Gastrocnemius medialis (tissue), 4 donors: ENCODE measurements around the gene GSG1L2.

Experiments
- CTCF ChIP-seq, 5 experiments: fragments of 450-650 bp in 3 of 5; fragments of 200-600 bp in 2 of 5; sonication (generic) in 2 of 5; IDR thresholded peaks in 4 of 5; conservative IDR thresholded peaks in 1 of 5; 1 replicate in 4 of 5; 2 replicates in 1 of 5; pipeline ENCODE4 v1.5.1; 2016 to 2019; ENCODE audit warnings: antibody characterized with exemption in 5 of 5, mild to moderate bottlenecking in 3 of 5, moderate library complexity in 3 of 5
- POLR2A ChIP-seq, 2 donors: fragments of 450-650 bp; IDR thresholded peaks; one replicate each; pipeline ENCODE4 v1.6.1; 2017; ENCODE audit warnings: antibody characterized with exemption in 2 of 2, mild to moderate bottlenecking in 2 of 2, moderate library complexity in 2 of 2

DNA sequence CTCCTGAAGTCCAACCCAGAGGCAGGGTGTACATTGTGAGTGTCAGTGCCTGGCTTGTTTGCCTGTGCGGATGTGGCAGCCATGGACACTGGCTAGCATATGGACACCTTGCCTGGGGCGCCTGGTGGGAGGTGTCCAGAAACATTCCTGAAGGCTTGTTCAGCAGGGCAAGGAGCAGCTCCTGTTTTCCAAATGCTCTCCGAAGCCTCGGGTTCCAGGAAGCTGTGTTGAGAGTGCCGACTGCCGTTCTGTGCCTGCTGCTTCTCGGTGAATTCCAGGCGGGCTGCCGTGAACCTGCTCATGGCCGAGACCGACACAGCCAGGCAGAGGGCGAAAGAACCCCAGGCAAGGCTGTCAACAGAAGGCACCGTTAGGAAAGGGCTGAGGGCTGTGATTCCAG is 19.6 kb downstream of the GSG1L2 start:
- TF ChIP-seq CTCF (IDR thresholded peaks at IDR 0.05 in 4 of 5, conservative IDR thresholded peaks at IDR 0.05 in 1 of 5) (no peak), POLR2A (IDR thresholded peaks at IDR 0.05) (no peak)
